ENCODE data around the gene PLAAT5.
"Not testable (repeated sequence)": the region's sequence is repeated elsewhere in the genome, so short reads cannot be mapped to it uniquely, and the experiment has no call there.

- TF ChIP-seq CTCF (IDR thresholded peaks at IDR 0.05; ENCODE audit: low read depth, low read length, poor library complexity, severe bottlenecking); EZH2phosphoT487 (IDR thresholded peaks at IDR 0.05; ENCODE audit: borderline replicate concordance, low read length): not testable (repeated sequence)
Measured at GRCh38 chr11:63529373-63529772, 38.4 kb upstream of the PLAAT5 start.

Measured in DOHH2 (cell line).